GM10266 (cell line): Measurements from ENCODE around the gene RCOR1.
"Not testable (repeated sequence)": the region's sequence is repeated elsewhere in the genome, so short reads cannot be mapped to it uniquely, and the experiment has no call there.

ENCODE experiments used
- DNase-seq: peaks from one replicate; pipeline ENCODE4 v3.0.0; 2012; ENCODE audit errors: extremely low spot score
- TF ChIP-seq, protein P1 (sequence below): IDR thresholded peaks from 2 replicates; pipeline ENCODE4 v1.5.1; 2012; ENCODE audit warnings: mild to moderate bottlenecking, low read depth; ENCODE audit not compliant: control insufficient read depth, insufficient read depth; ENCODE audit errors: missing control alignments

The RCOR1 gene

DNA sequence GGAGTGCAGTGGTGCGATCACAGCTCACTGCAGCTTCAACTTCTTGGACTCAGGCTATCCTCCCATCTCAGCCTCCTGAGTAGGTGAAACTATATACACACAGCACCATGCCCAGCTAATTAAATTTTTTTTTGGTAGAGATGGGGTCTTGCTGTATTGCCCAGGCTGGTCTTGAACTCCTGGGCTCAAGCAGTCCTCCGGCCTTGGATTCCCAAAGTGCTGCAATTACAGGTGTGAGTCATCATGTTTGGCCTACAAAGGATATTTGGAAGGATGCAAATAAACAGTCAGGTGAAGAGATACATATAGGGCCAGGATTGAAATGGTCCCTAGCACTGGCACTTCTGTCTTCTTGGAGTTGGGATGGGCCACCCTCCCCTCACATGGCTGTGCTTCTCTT lies 23.9 kb downstream of the RCOR1 start:
- DNase-seq = no peak
- TF ChIP-seq, protein P1, sequence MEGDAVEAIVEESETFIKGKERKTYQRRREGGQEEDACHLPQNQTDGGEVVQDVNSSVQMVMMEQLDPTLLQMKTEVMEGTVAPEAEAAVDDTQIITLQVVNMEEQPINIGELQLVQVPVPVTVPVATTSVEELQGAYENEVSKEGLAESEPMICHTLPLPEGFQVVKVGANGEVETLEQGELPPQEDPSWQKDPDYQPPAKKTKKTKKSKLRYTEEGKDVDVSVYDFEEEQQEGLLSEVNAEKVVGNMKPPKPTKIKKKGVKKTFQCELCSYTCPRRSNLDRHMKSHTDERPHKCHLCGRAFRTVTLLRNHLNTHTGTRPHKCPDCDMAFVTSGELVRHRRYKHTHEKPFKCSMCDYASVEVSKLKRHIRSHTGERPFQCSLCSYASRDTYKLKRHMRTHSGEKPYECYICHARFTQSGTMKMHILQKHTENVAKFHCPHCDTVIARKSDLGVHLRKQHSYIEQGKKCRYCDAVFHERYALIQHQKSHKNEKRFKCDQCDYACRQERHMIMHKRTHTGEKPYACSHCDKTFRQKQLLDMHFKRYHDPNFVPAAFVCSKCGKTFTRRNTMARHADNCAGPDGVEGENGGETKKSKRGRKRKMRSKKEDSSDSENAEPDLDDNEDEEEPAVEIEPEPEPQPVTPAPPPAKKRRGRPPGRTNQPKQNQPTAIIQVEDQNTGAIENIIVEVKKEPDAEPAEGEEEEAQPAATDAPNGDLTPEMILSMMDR = no peak

DNA sequence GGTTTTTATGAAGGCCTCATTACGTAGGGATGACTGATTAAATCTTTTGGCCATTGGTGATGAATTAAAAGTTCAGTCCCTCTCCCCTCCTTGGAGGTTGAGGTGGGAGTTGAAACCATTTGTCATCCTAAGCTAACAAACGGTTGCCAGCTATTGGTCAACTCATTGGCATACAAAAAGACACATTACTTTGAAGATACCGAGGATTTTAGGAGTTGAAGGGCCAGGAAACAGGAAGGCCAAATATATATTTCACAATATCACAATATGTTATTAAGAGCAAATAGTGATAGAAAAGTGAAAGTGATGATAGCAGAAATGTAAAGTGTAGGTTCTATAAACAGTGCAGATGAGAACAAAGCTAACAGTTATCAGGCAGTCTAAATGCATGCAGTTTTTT lies 24.4 kb downstream of the RCOR1 start:
- TF ChIP-seq, protein P1 = no peak
- no peak for DNase-seq

DNA sequence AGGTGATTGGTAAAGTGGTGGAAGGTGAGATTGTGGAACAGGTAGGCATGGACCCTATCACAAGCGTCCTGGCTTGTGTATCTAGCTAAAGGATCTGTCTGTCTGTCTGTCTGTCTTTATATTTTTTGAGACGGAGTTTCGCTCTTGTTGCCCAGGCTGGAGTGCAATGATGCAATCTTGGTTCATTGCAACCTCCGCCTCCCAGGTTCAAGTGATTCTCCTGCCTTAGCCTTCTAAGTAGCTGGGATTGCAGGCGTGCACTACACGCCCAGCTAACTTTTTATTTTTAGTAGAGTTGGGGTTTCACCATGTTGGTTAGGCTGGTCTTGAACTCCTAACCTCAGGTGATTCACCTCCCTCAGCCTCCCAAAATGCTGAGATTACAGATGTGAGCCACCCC lies 26.6 kb downstream of the RCOR1 start:
- DNase-seq = not testable (repeated sequence)

DNA sequence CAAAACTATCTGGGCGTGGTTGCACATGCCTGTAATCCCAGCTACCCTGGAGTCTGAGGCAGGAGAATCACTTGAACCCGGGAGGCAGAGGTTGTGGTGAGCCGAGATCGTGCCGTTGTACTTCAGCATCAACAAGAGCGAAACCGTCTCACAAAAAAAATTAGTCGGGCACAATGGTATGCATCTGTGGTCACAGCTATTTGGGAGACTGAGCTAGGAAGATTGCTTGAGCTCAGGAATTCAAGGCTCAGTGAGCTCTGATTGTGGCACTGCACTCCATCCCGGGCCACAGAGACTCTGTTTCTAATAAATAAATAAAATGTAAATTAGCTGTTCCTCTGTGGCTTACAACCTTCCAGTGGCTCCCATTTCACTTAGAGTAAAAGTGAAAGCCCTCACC lies 28.0 kb downstream of the RCOR1 start:
- no peak for DNase-seq
- TF ChIP-seq, protein P1 = no peak

DNA sequence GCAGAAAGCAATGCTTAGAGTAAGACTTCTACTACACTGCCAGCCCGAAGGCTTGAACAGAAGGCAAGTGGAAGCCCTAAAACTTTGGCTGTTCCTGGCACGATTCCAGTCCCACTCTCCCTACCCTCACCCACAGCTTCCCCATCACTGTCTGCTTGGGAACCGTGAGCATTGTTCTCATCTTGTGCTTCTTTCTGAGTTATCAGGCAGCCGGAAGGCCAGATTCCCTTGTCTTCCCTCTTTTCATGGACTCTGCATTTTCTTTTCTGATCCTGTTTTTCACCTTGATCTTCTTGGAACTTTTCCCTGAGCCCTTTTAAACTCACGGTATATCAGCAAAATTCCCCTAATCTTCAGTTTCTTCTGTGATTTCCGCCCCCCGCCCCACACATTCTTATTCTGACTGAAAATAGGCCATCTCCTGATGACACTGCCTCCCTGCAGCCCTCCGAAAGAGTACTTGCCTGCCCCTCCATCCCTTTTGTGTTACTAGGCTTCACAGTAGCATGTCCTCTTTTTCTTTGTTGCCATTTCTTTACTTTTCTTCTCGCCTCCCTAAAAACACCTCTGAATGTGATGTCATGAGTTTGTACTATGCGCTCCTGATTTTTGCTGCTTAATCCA lies 29.9 kb downstream of the RCOR1 start:
- DNase-seq = no peak
- TF ChIP-seq, protein P1 = no peak

DNA sequence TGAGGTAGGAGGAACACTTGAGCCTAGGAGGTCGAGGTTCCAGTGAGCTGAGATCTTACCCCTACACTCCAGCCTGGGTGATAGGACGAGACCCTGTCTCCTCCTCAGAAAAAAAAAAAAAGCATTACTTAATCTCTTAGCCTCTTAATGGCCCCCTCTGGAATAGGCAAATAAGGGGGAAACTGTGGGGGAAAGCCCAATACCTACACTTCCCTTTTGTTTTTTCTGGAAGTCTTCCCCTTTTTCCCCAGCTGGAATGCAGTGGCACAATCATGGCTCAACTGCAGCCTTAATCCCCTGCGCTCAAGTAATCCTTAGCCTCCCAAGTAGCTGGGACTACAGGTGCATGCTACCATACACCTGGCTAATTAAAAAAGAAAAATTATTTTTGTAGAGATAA lies 32.2 kb downstream of the RCOR1 start:
- TF ChIP-seq, protein P1 = no peak
- no peak for DNase-seq

DNA sequence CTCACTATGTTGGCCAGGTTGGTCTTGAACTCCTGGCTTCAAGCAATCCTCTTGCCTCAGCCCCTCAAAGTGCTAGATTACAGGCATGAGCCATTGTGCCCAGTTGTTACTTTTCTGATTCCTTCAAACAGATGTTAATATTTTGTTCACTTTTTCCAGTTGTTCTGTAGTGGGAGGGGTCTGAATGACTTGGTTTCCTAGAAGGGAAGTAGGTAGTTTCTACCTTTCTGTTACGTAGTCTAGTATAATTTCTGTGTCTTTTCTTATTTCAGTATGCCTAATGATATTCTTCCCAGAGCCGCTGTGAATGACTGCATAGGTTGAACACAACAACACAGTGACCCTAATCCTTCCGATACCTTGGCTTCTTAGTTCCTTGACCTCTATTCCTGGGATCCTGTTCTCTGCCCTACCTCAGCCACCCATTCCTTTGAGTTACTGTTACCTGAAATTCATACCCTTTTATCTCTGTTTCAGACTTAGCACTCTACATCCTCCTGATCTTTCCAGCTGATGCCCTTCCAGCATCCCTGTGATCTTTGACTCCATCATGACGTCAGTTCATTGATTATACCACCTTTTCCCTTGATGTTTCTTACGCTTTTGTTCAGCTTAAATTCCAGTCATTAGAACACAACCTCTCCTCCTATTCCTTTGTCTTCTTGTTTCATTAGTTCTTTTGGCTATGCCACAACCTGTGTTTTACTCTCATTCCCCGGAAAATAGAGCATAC lies 33.3 kb downstream of the RCOR1 start:
- DNase-seq = no peak
- TF ChIP-seq, protein P1 = no peak
